Measurements from ENCODE around the gene SDK2.

The SDK2 gene

DNA sequence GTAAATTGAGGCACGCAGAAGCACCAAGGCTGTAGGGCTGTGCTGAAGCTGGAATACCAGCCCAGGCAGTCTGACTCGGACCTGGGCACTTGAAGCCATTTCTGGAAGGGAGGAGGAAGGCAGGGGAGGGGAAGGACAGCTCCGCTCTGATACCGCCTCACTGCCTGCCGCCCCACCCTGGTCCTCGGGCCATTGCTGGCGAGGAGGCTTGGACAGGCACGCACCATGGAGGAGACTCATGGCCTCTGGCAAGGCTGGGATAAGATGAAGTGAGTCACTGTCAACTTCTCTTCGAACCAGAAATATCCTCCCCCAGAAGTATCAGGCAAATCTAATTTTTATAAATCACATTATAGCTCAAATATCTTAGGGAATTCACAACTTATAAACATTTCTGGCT, 81.3 kb downstream of the SDK2 start:
- Histone ChIP-seq H3K27ac (replicated peaks) (no peak overlapping the region), H3K27me3 (ENCODE audit: insufficient read depth, poor library complexity, severe bottlenecking) (no peaks in the 10 kb centered on the region), H3K4me3 (replicated peaks; ENCODE audit: insufficient read depth, low read length) (no peak overlapping the region)
- DNase-seq (ENCODE audit: low read depth in 1 of 2, low spot score in 1 of 2), result no peak
- no peak for TF ChIP-seq SPI1 (IDR thresholded peaks at IDR 0.05; ENCODE audit: borderline replicate concordance, low read depth)

DNA sequence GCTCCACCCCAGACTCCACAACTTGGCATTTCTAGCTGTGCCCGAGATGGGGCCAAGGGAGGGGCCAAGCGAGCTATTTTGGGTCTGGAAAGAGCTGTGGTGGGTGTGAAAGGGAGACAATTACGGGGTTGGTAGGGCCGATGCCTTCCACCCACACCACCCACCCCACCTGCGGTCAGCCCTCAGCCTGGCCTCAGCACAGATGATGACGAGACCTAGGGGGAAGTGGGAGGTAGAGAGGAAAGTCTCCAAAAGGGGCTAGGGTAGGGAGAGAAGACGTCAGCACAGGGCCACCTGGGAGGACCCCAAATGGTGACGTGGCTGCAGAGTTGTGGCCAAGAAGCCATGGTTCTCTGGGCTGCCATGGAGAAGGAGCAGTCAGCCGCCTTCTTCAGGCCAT, 83.1 kb downstream of the SDK2 start:
- H3K27ac ChIP-seq (replicated peaks), result no peak overlapping the region
- no peaks in the 10 kb centered on the region for H3K27me3 ChIP-seq (ENCODE audit: insufficient read depth, poor library complexity, severe bottlenecking)
- DNase-seq (ENCODE audit: low read depth in 1 of 2, low spot score in 1 of 2), result no peak
- TF ChIP-seq, protein P1, sequence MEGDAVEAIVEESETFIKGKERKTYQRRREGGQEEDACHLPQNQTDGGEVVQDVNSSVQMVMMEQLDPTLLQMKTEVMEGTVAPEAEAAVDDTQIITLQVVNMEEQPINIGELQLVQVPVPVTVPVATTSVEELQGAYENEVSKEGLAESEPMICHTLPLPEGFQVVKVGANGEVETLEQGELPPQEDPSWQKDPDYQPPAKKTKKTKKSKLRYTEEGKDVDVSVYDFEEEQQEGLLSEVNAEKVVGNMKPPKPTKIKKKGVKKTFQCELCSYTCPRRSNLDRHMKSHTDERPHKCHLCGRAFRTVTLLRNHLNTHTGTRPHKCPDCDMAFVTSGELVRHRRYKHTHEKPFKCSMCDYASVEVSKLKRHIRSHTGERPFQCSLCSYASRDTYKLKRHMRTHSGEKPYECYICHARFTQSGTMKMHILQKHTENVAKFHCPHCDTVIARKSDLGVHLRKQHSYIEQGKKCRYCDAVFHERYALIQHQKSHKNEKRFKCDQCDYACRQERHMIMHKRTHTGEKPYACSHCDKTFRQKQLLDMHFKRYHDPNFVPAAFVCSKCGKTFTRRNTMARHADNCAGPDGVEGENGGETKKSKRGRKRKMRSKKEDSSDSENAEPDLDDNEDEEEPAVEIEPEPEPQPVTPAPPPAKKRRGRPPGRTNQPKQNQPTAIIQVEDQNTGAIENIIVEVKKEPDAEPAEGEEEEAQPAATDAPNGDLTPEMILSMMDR (IDR thresholded peaks at IDR 0.05; ENCODE audit: insufficient read depth, low read length), result no peak
- no peak for TF ChIP-seq SPI1 (IDR thresholded peaks at IDR 0.05; ENCODE audit: borderline replicate concordance, low read depth)
- TF ChIP-seq, protein P2, sequence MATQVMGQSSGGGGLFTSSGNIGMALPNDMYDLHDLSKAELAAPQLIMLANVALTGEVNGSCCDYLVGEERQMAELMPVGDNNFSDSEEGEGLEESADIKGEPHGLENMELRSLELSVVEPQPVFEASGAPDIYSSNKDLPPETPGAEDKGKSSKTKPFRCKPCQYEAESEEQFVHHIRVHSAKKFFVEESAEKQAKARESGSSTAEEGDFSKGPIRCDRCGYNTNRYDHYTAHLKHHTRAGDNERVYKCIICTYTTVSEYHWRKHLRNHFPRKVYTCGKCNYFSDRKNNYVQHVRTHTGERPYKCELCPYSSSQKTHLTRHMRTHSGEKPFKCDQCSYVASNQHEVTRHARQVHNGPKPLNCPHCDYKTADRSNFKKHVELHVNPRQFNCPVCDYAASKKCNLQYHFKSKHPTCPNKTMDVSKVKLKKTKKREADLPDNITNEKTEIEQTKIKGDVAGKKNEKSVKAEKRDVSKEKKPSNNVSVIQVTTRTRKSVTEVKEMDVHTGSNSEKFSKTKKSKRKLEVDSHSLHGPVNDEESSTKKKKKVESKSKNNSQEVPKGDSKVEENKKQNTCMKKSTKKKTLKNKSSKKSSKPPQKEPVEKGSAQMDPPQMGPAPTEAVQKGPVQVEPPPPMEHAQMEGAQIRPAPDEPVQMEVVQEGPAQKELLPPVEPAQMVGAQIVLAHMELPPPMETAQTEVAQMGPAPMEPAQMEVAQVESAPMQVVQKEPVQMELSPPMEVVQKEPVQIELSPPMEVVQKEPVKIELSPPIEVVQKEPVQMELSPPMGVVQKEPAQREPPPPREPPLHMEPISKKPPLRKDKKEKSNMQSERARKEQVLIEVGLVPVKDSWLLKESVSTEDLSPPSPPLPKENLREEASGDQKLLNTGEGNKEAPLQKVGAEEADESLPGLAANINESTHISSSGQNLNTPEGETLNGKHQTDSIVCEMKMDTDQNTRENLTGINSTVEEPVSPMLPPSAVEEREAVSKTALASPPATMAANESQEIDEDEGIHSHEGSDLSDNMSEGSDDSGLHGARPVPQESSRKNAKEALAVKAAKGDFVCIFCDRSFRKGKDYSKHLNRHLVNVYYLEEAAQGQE (IDR thresholded peaks at IDR 0.05; ENCODE audit: insufficient replicate concordance, low read depth), result no peak
- TF ChIP-seq POLR2AphosphoS5 (IDR thresholded peaks at IDR 0.05; ENCODE audit: low read depth), result no peak
- no peak for TF ChIP-seq GABPA (IDR thresholded peaks at IDR 0.05; ENCODE audit: low read depth)
- H3K4me3 ChIP-seq (replicated peaks; ENCODE audit: insufficient read depth, low read length), result no peak overlapping the region

GRCh38 chr17:73560661-73561060, 83.6 kb downstream of the SDK2 start:
- H3K4me3 ChIP-seq (replicated peaks; ENCODE audit: insufficient read depth, low read length), result no peak overlapping the region
- H3K27ac ChIP-seq (replicated peaks), result no peak overlapping the region
- DNase-seq (ENCODE audit: low read depth in 1 of 2, low spot score in 1 of 2), result no peak
- no peak for TF ChIP-seq POLR2AphosphoS5 (IDR thresholded peaks at IDR 0.05; ENCODE audit: low read depth)
- TF ChIP-seq GABPA (IDR thresholded peaks at IDR 0.05; ENCODE audit: low read depth), result no peak
- TF ChIP-seq, protein P2 (IDR thresholded peaks at IDR 0.05; ENCODE audit: insufficient replicate concordance, low read depth), result no peak
- no peak for TF ChIP-seq SPI1 (IDR thresholded peaks at IDR 0.05; ENCODE audit: borderline replicate concordance, low read depth)
- TF ChIP-seq, protein P1 (IDR thresholded peaks at IDR 0.05; ENCODE audit: insufficient read depth, low read length), result no peak
- H3K27me3 ChIP-seq (ENCODE audit: insufficient read depth, poor library complexity, severe bottlenecking), result no peaks in the 10 kb centered on the region

DNA sequence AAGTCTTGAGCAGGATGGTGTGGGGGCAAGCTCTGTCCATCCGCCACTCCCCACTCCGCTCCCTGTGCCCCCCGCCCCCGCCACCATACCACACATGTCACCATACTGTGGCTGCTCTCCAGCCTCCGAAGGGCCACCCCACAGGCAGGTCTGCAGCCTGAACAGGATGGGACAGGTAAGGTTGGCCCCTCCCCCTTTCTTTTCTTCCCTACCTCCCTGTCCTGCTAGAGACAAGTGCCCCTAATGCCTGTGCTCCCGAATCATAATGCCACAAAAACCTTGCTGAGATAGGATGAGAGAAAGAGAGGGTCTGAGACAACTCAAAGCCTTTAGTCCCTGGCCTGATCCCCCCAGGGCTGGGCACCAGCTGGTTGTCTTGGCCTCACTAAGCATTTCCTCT, 84.7 kb downstream of the SDK2 start:
- H3K27ac ChIP-seq (replicated peaks), result no peak overlapping the region
- DNase-seq (ENCODE audit: low read depth in 1 of 2, low spot score in 1 of 2), result no peak
- TF ChIP-seq GABPA (IDR thresholded peaks at IDR 0.05; ENCODE audit: low read depth), result no peak
- TF ChIP-seq, protein P1 (IDR thresholded peaks at IDR 0.05; ENCODE audit: insufficient read depth, low read length), result no peak
- no peak for TF ChIP-seq POLR2AphosphoS5 (IDR thresholded peaks at IDR 0.05; ENCODE audit: low read depth)
- TF ChIP-seq, protein P2 (IDR thresholded peaks at IDR 0.05; ENCODE audit: insufficient replicate concordance, low read depth), result no peak
- no peak for TF ChIP-seq SPI1 (IDR thresholded peaks at IDR 0.05; ENCODE audit: borderline replicate concordance, low read depth)
- no peak overlapping the region for H3K4me3 ChIP-seq (replicated peaks; ENCODE audit: insufficient read depth, low read length)
- H3K27me3 ChIP-seq (ENCODE audit: insufficient read depth, poor library complexity, severe bottlenecking), result no peaks in the 10 kb centered on the region
